Stromal cell of bone marrow (primary cell): ENCODE results near the gene BUD23.
"Not testable (repeated sequence)": the region's sequence is repeated elsewhere in the genome, so short reads cannot be mapped to it uniquely, and the experiment has no call there.

Experiments
- DNase-seq: peaks from one replicate; pipeline ENCODE4 v3.0.0-alpha.2; 2012; ENCODE audit warnings: low read depth

BUD23 gene

DNA sequence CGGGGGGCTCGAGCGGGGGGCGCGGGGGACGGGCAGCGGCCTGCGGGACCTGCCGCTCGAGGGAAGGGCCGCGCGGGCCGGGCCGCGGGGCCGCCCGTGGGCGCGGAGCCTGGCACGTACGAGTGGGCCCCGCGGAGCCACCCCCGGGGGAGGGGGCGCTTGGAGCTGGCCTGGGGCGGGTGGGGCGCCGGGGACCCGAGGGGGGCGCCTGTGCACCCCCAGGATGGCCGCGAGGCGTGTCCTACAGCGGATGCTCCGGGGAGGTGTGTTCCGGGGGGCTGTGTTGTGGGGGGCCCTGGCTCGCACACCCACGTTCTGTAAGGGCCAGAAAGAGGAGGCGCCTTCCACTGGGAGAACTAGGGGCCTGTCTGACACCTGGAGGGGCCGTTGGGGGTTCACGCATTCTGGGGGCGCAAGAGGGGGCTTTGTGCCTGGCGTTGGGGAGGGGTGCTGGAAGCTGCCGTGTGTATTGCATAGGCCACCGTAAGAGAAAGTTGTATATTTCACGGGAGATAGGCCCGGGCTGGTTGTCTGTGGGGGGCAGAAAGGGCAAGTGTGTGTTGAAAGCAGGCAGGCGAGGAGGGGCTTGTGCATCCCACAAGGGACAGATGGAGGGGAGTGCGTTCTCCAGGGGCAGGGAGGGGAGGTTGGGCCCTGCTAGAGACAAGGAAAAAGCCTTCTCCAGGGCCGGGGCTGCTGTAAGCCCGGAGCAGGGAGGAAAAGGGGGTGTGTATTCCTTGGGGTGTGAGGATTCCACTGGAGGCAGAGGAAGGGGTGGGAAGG is 15.1 kb upstream of the BUD23 start:
- DNase-seq = no peak

DNA sequence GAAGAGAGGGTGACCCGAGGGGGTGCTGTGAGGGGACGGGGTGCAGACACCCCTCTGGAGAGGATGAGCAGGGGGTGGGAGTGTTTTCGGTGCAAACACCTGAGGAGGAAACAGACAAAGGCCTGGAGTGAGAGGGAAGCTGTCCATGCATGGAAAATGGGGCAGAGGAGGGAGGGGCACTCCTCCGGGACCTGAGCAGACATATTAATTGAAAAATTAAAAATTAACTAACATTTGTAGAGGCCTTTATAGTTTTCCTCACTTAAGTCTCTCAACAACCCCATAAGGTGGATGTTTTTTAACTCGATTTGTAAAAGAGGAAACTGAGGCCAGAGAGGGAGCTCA is 14.5 kb upstream of the BUD23 start:
- DNase-seq = no peak

DNA sequence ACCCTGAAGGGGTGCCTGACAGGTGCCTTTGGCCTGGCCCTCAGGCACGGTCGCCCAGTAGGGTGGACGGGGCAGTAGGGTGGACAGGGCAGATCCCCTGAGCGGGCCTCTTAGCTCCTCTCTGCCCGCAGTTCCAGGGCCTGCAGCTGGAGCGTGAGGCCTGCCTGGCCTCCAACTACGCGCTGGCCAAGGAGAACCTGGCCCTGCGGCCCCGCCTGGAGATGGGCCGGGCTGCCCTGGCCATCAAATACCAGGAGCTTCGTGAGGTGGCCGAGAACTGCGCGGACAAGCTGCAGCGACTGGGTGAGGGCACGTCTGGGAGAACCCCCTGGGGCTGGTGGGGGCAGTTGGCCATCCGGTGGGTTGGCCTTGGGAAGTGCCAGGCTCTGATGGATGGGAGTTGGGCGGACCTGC is 14.1 kb upstream of the BUD23 start:
- no peak for DNase-seq

DNA sequence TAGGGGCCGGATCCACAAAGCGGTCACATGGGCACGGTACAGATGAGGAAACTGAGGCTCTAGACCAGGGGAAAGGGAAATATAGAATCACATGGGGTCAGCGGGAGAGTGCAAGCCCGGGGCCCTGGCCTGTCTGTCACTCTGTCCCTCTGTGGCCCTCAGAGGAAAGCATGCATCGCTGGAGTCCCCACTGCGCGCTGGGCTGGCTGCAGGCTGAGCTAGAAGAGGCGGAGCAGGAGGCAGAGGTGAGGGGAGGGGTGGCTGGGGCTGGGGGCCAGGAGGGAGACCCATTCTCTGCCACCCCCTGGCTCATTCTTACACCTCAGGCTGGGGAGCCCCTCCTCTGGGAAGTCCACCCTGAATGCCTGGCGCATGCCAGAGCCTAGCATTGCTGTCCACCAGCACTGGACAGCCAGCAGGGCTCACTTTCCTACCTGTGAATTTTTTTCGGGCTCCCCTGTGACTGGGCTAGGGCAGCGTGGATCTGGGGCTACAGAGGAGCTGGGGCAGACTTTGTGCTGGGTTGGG is 13.5 kb upstream of the BUD23 start:
- no peak for DNase-seq

DNA sequence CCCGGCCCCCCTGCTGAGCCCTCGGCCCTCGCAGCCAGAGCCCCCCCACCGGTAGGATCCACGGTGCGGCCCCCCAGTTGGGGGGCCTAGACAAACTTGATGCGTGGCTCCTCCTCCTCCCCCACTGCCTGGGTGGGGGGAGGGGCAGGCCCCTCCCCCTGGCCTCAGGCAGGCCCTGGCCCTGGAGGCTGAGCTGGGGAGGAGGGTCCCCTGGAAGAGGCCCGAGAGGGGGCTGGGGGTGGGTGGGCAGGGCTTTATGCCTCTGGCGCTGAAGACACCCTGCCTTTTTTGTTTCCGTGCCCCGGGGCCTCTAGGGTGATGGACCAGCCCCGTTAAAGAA is 12.1 kb upstream of the BUD23 start:
- no peak for DNase-seq

DNA sequence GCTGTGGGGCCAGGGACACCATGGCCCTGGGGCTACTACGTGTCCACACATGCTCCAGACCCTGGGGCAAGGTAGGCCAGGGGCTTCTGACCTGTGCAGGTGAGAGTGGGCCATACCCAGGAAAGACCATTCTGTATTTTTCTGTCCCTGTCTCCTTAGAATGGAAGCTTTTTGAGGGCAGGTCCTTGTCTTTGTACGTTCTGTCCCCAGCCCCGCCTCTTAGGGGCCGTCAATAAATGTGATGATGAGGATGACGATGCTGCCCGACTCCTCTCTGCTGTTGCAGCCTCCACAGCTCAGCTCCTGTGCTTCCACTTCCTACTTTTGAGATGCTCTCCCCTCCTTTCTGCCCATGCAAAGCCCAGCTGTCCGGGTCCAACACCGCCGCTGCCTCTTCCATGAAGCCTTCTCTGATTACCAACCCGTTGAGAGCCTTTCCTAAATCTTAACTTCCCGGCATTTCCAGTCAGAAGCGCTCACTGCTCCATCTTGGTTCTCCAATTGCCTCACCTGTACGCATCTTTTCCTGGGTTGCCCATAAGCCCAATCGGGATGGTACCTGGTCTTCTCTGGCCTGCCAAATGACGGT is 11.4 kb upstream of the BUD23 start:
- no peak for DNase-seq

DNA sequence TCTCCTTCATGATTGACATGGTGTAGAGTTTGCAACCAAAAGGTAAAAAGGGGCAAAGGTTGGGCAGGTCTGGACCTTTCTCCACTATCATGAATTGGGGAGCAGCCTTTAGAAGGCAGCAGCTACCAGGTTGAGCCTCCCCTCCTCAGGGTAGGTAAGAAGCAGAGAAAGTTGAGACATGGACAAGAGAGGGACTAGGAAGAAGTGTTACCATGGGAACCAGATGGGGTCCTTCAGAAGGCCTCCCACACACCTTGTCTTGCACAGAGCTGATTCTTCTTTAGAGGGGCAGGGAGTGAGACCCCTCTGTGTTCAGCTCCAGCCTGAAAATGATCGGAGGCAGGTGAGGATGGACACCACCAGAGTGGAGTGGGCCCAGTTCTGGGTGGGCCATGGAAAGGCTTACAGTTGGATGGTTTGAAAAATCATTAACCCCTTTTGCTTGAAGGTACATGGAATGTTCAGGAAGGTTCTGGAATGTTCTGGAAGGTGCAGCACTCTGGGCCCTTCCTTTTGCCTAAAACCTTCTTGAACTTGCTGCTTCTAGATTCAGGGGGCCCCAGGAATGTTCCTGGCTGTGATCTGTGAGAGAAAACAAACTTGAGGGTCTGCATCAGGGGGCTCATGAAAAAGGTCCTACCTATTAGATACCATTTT is 8.8 kb upstream of the BUD23 start:
- no peak for DNase-seq

DNA sequence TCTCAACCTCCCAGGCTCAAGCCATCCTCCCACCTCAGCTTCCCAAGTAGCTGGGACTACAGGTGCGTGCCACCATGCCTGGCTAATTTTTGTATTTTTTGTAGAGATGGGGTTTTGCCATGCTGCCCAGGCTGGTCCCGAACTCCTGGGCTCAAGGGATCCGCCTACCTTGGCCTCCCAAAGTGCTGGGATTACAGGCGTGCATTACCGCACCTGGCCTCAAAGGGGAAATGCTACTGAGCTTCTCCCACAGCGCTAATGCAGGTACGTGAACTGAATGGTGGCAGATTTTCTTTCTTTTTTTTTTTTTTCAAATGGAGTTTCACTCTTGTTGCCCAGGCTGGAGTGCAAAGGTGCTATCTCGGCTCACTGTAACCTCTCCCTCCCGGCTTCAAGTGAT is 7.3 kb upstream of the BUD23 start:
- not testable (repeated sequence) for DNase-seq

DNA sequence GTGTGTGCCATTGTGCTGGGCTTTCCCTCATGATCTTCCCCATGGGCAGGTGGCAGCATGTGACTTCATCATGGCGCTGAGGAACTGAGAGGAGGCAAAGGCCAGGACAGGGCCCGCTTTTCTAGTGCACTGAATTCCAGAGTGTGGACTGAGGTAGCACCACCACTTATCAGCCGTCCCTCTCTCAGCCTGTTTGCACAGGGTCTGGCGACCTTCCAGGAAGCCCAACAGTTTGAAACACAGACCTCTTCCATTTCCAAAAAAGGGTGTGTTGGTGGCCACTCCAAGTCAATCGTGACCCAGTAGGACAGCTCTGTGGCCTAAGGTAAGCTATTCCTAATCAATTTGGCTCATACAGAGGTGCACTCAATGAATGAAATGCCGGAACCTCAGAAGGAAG is 4.5 kb upstream of the BUD23 start:
- DNase-seq = no peak

DNA sequence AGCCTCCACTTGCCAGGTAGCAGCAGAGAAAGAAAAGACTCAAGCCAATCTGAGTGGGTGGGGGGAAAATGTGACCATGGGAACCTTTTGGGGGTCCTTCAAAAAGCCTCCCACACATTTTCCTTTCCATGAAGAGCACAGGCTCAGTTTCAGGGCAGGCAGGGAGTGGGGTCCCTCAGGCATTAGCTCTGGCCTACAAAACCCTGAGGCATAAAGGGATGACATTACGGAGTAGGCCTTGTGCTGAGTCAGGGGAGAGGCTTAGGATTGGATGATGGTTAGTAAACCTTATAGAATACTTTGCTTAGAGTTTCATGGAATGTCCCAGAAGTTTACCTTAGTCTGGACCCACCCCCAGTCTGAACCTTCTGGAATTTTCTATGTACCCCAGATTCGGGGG is 3.7 kb upstream of the BUD23 start:
- no peak for DNase-seq

DNA sequence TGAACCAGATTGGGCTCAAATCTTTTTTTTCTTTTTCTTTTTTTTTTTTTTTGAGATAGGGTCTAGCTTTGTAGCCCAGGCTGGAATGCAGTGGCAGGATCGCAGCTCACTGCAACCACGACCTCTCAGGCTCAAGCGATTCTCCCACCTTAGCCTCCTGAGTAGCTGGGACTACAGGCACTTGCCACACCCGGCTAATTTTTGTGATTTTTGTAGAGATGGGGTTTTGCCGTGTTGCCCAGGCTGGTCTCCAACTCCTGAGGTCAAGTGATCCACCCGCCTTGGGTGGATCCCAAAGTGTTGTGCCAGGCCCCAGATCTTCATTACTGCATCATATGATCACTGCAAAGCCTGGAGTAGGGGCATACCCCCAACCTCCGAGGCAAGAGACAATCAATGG is 2.9 kb upstream of the BUD23 start:
- no peak for DNase-seq

DNA sequence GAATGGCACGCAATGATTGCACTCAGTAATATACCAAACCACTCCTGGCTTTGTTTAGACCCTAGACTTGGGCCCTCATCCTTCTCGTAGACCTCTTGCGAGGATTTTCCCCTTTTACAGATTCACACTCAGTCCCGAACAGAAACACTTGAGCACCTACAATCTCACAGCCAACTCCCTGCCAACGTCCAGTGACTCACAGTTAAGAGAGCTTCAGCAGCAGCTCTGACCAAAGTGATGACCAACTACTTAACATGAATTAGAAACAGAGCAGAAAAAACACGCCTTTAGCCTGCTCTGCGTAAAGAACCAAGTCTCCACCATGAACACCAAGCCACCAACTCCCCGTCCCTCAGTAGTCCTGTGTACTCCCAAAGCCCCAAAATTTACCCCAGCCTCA is 2.4 kb upstream of the BUD23 start:
- DNase-seq = no peak

DNA sequence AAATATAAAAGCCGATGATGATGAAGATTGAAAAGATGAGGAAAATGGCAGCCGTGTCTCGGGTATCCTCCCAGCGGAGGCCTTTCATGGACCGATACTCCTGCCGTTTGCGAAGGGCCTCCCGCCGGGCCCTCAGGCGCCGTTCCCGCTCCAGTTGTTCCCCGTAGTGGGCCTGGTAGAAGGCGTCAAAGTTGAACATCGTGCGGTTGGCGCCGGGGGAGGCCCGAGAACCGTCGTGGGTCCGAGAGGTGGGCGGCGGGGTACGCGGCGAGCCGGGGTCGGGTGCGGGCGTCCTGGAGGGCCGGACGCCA is 697 bp upstream of the BUD23 start:
- DNase-seq = no peak

DNA sequence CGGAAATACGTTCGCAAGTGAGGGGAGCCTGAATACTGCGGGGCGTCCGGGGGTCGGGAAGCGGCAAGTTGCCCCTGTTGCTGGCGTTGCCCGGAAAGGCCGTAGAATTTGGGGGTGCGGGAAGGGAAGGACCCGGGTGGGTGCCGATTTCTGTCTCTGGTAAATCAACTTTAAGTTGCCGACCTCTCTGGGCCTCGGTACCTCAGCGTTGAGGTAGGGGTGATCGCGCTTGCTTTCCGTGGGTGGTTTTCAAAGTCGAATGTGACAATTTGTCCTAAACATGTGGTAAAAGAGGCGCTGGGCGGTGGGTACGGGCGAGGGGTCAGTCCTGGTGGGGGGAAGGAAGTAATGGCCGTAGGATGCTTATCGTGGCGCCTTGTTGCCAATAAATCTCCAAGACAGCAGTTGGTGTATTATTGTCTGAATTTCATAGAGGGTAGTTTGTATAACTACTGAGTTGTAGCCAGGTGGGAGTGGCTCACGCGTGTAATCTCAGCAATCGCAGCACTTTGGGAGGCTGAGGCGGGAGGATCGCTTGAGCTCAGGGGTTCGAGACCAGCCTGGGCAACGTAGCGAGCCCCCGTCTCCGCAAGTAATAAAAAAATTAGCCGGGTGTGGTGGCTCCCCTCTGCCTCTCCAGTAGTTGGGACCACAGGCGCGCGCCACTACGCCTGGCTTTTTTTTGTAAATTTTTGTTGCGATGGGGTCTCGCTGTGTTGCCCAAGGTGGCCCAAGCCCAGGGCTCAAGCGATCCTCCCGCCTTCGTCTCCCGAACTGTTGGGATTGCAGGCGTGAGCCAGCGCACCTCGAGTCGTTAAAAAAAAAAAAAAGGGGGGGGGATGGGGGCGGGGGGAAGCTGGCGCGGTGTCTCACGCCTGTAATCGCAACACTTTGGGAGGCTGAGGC is 644 bp downstream of the BUD23 start:
- no peak for DNase-seq

DNA sequence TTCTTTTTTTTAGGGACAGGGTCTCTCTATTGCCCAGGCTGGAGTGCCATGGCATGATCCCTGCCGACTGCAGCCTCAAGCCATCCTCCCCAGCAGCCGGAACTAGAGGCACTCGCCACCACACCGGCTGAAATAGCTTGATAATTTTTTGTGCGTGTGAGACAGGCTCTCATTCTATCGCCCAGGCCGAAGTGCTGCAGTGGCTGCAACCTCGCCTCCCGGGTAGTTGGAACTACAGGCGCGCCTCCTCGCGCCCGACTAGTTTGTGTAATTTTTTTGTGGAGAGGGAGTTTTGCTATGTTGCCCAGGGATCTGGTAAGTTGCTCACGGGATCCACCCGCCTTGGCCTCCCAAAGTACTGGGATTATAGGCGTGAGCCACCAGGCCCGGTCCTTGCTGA is 1.9 kb downstream of the BUD23 start:
- no peak for DNase-seq

DNA sequence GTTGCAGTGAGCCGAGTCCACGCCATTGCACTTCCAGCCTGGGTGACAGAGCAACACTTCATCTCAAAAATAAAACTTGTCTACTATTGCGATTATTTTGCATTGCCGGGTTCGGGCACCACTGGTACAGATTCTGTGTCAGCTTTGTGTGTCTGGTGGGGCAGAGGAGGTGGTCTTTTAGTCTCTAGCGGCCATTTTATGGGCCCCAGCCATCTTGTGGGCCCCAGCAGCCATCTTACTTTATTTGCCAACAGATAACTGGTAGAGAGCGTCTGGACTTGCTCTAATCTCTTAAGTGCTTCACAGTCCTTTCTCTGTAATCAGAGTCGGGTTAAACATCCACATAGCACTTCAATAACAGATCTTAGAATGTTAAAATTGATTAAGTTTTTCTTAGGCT is 4.9 kb downstream of the BUD23 start:
- DNase-seq = no peak

DNA sequence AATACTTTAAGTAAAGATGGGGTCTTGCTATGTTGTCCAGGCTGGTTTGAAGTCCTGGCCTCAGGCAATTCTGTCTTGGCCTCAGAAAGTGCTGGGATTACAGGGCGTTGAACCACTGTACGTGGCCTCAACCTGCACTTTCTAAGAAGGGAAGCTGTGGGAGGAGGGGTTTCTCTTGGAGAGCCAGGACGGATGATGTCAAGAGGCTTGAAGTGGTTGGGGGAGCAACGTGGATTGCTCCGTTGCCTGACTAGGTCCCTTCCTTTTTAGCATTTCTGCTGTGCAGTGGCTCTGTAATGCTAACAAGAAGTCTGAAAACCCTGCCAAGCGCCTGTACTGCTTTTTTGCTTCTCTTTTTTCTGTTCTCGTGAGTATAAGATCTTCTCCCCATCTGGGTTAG is 7.2 kb downstream of the BUD23 start:
- no peak for DNase-seq

DNA sequence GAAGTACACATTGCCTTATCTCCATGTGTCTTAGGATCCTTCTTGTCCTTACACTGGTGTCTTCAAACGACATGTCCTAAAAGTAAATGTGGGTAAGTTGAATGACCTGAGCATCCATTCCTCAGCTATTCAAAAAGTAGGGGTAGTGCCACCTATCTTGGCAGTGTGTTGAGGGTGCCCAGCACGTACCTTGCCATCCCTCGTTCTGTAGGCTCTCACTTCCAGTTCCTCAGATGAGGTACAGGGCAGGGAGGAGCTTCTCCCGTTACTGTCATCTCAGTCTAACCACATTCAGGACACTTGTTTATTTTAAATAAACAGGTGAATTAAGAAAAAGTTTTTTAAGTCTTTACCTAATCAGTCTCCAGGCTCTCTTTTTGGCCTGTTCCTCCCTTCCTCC is 13.0 kb downstream of the BUD23 start:
- DNase-seq = no peak

DNA sequence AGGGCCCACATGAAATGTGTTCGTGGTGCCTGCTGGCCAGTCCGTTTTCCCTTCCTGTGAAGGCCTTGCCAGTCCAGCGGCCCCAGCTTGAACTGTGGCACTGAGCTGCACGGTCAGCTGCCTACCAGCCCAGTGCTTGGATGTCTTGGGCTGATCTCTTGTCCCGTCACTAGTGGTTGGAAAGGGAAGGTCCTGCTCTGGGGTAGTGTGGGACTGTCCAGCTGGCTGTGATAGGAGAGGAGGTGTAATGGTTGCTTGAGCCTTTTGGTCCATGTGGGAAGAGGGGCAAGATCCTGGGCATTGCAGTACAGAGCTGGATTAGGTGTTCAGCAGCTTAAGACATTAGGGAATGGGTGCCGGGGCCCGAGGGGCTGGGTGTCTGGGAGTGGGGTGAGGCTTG is 15.0 kb downstream of the BUD23 start:
- no peak for DNase-seq

DNA sequence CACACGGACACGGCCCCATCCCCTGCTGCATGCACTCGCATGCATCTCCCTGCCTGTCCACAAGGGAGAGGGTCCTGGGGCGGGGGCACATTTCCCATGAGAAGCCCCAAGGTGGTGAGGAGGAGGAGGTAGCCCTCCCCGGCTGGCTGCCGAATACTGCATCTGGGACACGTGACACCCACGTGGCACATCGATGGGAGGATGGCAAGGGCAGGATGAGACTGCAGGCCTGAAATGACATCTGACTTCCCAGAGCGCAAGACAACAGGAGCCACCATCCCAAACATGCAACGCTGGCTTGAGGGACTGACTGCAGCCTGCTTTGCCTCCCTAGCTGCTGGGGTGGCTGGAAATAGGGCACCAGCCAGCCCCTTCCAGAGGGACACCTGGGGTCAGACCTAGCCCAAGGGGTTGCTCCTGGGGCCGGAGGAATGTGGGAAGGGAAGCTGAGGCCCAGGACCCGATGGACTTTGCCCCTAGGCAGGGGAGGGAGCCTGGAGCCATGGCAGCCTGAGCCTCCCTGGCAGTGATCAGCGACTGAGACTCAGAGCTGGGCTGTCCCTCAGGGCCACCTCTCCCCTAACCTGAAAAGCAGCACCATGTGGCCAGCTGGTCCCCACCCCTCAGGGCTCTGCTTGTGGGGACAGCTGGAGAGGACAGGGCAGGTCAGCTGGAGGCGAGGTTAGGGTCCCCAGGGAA is 16.1 kb downstream of the BUD23 start:
- DNase-seq = no peak

DNA sequence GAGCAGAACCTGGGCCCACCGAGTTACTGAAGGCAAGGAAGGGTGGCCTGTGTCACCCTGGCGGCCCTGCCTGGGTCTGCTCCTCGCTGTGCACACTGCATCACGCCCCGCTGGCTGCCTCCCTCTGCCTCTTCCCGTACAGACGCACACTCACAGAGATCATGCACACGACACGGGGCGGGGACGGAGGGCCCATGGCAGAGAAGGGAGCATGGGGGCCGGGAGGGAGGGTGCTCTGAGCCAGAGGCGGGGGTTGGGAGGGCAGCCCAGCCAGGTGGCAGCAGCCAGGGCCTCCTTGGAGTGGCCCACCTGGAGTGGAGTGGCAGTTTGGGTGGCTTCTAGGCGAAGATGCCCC is 16.6 kb downstream of the BUD23 start:
- no peak for DNase-seq

DNA sequence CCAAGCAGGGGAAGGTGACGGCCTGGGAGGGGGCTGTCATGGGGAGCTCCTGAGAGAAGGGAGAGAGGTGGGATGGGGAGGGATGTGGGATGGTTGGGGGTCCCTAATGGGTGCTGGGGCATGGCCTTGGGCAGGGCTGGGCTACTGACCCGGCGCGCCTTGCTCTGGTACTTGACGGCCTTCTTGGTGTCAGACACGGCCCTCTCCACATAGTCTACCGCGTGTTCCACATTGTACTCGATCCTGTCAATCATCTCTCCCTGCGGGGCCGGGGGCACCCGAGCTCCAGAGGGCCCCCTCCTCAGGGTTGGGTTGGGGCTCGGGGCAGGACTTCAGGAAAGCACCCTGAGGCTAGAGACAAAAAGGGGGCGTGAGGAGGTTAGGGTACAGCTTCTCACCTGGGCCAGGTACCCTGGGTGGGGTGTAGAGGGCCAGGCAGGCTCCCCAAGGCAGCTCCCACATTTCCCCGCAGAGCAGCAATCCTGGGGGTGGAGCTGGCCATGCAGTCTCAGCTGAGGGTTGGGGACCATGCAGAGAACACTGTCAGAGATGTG is 17.3 kb downstream of the BUD23 start:
- DNase-seq = no peak
